Activated T-cell treated with anti-CD3 and anti-CD28 coated beads for 48 hours (primary cell): ENCODE data around the gene CLCN5.

Experiments used
- DNase-seq: peaks from one replicate; pipeline ENCODE4 v3.0.0-alpha.2; 2020; ENCODE audit warnings: low read depth

Gene CLCN5

DNA sequence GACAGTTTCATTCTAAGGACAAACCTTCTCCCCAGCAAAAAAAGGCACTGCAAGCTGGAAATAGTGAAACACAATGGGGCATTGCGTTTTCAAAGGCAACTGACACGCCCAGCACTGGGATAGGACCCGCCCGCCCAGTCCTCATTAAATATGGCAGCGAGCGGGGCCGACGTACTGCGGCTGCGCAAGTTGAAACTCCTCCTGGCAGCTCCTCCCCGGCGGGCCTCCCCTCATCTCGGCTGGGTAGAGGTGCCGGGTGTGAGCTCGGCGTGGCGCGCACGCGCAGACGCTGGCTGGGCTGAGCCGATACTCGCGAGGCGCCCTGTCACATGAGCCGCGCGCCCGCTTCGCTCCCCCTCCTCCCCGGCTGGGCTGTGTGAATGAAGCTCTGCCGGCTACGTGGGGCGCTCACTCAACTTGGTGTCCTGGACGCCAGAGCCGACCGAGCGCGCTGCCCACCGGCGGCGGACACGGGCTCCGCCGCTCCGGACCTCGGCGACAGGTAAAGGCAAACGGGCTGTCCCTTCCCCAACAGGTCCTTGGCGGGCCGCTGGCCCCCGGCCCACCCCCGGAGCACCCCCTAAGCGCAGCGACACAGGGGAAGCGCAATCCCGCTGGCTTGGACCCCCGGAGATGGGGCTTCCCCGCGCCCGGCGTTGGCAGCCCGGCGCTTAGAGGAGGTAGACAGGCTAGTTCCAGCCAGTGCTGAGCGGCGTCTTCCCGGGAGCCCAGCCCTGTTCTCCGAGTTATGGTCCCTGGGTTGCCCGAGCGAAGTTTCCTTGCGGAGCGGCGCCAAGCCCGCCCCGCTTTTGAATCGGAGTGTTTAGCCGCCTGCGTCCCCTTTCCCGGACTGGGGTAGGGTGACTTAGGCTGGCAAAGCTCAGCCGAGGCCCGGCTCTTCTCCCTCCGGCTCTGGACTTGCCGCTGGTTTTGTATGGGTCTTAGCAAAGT is at the start of gene CLCN5:
TSS of gene CLCN5 (plus strand) at position 306 of the 951 bp plus-strand sequence. CDS start 2,703 bp downstream, outside the sequence.
- DNase-seq, result peak; percentile 89

DNA sequence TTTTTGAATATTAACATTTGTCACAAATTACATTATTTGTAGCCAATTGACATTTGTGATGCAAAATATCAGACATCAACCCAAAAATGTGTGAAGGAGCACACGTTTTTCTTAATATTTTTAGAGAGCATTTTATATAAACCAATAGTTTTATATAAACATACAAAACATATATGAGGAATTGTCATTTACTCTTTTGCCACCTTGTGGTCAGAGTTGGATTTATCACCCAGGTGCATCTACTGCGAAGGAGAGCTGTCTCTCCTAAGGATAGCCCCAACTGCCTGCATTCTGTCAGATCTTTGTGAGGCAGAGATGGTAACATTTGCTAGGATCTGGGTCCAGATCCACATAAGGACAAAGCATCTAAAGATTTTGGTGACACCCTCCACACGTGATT is 45.6 kb upstream of the CLCN5 start:
- no peak for DNase-seq

DNA sequence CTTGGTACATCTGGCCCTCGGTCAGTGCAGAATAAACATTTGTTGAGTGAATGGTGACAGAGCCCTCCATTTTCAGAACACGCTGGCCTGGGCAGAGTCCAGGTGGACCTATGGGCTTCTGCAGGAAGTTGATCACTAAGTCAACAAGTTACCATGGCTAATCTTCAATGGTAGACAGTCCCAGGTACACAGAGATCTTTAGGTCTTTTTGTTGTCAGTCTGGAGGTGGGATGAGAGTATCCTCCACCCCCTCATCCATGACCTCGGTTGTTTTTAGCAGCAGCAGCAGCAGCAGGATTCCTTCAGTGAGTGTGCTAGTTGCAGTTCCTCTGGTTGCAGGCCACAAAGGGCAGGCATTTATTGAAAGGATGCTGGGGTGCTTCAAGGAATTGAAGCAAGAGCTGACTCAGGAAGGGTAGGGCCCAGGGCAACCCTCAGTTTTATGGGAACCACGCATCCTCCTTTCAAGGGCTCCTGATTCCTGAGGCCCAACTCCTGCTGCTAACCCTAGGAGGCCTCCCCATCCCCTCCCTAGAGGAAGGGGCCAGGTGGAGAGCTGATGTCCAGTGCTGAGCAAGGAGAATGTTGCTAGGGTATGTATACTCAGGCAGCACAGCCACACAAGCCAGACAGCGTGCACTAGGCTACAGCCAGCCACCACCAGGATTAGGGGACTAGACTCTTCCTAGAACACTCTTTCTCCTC is 44.8 kb upstream of the CLCN5 start:
- no peak for DNase-seq

DNA sequence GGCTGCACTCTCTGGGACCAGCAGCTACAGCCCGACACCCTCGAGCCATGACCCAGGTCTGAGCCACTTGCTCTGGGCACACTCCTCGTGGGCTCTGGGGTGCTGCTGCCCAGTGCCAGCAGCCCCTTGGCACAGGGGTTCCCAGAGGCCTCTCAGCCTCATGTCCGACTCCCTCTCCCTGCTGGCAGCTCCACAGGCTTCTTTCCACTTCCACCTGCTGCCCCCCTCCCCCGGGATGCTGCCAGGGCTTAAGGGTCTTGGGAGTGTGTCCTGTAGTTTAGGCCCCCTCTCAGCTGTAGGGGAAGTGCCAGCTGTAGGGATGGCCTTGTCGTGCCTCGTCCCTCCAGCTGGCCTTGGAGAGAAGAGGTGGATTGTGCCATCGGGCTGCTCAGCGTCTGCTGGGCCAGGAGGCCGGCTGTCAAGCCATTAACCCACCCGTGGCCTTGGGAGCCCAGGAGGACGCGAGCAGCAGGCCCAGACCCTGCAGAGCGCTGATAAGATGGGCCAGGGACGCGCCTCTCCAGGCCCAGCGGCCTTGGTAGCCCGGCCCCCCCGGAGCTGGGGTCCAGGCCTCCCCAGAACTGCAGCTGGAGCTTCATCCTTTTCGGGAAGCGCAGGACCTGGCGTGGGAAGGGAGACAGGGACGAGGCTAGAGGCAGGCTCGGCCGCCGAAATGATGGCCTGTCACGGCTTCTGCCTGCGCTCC is 44.1 kb upstream of the CLCN5 start:
- DNase-seq, result no peak

DNA sequence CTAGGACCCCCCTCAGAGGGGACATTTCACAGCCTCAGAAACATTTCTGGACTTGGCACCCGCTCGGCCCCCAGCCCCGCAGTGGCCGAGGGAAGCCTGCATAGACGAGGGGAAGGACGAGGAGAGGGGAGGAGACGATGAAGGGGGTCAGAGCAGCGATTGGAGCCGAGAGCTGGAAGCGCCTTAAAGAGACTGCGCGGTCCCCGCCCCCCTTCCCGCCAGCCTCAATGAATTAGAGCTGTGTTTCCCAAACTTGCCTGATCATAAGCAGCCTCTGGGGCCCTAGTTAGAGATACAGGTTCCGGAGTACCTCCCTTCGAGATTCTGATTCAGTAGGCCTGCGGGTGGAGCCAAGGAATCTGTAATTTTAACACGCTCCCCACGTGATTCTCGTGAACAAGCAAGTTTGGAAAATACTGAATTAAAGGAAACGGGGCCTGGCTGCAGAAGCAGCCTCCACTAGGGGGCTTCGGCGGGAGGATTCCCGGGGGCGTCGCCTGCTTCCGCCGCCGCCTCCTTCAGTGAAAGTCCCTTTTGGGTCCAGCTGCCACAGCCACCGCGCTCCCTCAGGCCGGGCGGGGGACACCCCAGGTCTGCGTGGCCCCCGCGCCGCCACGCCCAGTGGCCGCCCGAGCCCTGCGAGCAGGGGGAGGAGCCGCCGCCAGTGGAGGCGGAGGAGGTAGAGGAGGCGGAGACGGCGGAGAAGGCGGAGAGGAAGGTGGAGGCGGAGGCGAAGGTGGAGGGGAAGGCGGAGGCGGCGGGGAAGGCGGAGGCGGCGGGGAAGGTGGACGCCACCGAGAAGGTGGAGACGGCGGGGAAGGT is 43.4 kb upstream of the CLCN5 start, which contains the start of gene USP27X:
TSS of gene USP27X (plus strand) at position 651 of the 822 bp plus-strand sequence. CDS start 824 bp downstream, outside the sequence.
- peak; percentile 48 for DNase-seq

DNA sequence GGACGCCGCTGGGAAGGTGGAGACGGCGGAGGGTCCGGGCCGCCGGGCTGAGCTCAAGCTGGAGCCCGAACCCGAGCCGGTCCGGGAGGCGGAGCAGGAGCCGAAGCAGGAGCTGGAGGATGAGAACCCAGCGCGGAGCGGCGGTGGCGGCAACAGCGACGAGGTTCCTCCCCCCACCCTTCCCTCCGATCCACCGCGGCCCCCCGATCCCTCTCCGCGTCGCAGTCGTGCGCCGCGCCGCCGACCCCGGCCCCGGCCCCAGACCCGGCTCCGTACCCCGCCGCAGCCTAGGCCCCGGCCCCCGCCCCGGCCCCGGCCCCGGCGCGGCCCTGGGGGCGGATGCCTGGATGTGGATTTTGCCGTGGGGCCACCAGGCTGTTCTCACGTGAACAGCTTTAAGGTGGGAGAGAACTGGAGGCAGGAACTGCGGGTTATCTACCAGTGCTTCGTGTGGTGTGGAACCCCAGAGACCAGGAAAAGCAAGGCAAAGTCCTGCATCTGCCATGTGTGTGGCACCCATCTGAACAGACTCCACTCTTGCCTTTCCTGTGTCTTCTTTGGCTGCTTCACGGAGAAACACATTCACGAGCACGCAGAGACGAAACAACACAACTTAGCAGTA is 42.6 kb upstream of the CLCN5 start:
- DNase-seq, result no peak

DNA sequence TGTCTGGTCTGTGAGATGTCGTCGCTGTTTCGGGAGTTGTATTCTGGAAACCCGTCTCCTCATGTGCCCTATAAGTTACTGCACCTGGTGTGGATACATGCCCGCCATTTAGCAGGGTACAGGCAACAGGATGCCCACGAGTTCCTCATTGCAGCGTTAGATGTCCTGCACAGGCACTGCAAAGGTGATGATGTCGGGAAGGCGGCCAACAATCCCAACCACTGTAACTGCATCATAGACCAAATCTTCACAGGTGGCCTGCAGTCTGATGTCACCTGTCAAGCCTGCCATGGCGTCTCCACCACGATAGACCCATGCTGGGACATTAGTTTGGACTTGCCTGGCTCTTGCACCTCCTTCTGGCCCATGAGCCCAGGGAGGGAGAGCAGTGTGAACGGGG is 41.7 kb upstream of the CLCN5 start:
- no peak for DNase-seq

DNA sequence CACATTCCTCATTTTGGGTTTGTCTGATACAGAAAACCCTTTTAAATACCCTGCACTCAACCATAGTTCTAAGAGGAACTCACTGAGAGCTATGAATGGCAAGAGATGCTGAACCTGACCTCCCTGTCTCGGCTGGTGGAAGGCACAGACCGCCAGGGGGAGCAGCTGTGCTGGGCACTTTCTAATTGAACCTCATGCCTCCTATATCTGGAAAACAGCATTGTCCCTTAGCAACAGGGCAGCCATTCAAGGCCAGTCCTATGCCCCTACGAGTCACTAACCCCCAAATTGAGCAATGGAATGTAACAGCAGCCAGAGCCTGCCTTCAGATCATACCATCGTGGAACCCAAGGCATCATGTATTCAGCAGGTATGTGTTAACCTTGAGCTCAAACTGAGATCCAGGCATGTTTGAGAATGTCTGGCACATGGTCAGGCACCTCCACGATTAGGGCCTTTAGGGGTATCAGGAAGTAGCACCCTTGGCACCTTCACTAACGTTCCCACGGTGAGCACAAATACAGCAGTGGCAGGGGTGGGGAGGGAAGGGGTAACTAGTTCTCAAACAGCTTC is 38.0 kb upstream of the CLCN5 start:
- DNase-seq, result peak; percentile 31

DNA sequence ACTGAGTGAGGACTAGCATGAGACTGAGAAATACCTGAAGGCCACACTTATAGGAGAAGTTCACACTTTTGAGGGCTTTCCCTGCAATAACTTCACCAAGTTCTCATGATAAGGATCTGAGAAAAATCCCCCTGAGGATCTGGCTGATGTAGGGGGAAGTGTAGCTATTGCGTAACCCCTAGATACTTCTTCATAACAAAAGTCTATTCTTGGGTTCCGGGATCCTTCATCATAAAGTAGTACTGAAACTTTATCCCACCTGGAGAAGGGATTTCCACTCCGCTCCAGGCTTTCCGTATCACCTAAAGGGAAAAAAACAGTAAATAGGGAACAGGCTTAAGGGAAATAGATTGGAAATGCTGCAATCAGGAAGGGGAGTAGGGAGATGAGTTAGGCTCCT is 29.9 kb upstream of the CLCN5 start:
- no peak for DNase-seq

DNA sequence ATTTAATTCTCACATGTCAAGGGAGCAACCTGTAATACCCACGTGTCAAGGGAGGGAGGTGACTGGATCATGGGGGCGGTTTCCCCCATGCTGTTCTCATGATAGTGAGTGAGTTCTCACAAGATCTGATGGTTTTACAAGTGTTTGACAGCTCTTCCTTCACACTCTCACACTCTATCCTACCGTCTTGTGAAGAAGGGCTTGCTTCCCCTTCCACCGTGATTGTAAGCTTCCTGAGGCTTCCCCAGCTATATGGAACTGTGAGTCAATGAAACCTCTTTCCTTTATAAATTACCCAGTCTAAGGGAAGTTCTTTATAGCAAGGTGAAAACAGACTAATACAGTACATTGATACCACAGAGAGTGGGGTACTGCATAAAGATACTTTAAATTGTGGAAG is 25.4 kb upstream of the CLCN5 start:
- DNase-seq, result no peak

DNA sequence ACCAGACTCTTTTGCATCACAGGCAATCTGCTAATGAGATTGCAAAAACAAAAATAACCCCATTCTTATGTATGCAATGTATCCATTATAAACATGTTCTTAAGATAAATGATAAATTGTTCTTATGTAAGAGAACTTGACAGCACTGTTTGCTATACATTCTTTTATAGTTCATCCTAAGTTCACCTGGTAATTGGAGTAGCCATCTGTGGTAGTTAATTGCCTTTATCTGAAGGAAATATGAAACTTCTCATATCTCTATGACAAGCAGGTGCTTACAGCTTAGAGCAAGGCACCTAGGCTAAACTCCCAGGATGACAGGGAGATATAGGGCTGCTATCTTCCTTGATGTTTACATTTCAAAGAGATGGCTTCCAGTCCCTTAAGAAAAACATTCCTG is 21.3 kb upstream of the CLCN5 start:
- DNase-seq, result no peak

DNA sequence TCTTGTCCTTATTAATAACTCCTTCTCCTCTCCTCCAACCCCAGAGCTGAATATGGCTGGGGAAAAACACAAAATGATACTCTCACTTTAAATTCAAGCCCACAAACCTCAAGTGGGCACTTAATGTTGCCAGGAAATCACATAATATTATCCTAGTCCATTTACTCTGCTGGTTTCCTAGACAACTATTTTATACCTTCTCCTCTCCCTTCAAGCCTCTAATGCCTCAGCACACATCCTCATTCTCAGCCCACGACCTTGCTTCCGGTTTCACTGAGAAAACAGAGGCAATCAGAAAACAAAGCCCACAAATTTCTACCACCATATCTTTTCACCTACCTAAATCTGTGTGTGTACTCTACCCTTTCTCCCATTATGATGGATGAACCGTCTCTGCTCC is 12.1 kb upstream of the CLCN5 start:
- no peak for DNase-seq

DNA sequence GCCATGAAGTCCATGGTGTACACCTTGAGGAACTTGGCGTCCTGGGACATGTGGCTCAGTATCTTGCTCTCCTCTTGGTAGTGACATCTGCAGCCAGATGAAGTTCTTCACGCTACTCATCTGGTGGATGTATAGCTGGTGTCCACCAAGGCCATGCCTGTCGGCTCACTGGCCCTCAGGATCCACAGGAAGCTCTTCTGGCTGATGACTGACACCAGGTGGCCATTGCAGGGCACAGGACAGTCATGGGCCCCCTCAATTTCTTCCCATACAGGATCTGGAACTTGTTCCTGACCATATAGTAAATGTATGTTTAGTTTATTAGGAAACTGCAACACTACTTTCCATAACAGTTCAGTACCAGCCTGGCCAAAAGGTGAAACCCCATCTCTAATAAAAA is 10.3 kb upstream of the CLCN5 start:
- DNase-seq, result no peak

DNA sequence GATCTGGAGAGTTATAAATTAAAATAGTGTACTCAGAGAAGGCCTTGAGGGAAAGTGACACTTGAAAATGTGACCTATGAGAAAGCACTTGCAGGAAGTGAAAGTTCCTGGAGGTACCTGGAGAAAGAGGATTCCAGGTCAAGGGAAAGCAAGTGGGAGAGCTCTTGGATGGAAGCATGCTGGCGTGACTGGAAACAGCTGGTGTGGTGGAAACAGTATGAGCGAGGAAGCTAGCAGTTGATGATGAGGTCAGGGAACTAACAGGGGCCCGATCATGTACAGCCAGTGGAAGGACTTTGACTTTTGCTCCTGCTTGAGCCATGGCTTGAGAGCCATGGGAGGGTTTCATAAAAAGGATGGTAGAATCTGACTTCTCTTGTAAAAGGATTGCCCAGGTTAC is 9.5 kb upstream of the CLCN5 start:
- DNase-seq, result no peak

DNA sequence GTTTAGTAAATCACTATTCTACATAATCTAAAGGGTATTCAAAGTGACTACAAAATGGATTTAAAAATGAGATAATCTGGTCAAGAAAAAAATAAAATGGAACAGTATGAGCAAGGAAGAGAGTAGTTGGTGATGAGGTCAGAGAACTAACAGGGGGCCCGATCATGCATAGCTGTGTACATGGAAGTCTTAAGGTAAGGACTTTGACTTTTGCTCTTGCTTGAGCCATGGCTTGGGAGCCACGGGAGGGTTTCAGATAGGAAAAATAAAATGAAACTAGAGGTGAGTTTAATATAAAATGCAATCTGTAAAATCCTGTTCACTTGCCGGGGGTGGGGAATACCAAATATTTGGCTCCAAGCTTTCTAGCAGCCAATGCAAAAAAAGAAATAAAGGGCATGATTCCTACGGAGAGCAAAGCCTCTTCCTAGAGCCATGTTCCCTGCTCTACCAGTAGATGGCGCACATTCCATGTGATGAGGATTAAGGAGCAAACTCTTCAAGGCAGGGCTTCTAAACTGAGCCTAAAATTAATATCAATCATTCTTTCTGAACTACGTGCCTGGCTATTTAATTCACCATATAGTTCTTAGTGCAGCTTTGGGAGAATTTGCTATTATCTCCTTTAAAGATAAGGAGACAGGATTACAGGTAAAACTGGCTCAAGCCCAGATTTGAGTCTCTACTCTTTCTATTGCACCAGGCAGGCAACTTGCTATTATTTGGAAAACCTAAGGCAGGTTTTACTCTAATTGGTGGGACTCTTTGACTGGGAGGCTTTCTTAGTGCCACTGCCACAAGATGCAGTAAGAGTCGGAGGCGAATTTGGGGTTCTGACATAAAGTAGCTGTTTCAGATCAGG is 6.8 kb upstream of the CLCN5 start:
- DNase-seq, result peak; percentile 4

DNA sequence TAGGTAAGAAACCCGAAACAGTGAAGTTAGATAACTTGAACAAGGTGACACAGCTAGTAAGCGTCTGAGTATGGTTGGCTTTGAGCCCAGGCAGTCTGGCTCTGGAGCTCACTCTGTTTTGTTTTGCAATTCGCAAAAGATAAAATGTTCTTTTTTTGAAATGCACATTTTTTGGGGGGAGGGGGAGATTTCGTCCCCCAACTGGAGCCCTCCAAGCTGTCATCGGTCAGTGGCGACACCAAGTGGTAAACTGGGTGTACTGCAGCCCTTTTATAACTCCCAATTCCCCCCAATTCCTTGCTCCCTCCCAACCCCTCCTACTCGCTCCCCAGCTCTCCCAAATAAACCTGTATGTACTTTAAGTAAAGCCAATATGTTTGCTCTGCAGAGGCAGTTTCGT is 2.8 kb upstream of the CLCN5 start:
- peak; percentile 2 for DNase-seq

DNA sequence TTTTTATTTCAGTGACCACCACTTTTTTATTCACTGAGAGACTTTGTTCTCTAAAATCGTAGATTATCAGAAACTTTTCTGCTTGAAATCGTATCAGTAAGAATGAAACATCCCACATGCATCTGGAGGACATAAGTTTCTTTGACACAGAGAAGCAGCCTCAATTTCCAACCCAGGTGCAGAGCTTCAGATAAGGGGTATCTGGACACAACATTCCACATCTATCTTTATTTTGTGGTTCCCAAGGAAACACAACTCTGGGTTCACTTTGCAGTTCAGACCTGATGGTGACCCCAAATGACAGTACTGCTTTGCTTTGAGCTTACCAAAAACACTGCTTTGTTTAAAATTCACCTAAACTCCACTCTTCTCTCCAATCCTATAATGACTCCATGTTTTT is 1.3 kb upstream of the CLCN5 start:
- no peak for DNase-seq

DNA sequence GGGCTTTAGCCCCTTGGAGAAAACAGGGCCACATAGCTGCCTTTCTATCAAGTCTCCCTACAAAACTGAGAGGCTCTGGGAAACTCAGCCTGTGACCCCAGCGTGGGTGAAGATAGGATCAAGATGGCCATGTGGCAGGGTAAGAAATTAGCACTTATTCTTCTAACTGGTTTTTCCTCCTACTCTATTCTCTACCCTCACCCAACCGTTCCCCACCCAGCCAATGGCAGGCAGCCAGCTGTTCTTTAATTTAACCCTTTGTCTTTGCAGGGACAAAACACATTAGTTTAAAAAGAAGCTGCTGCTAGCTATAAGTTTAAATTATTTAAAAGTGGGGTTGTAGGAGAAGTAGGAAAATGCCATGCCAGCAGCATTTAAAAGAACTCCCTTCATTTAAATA is 2.8 kb downstream of the CLCN5 start:
- DNase-seq, result no peak

DNA sequence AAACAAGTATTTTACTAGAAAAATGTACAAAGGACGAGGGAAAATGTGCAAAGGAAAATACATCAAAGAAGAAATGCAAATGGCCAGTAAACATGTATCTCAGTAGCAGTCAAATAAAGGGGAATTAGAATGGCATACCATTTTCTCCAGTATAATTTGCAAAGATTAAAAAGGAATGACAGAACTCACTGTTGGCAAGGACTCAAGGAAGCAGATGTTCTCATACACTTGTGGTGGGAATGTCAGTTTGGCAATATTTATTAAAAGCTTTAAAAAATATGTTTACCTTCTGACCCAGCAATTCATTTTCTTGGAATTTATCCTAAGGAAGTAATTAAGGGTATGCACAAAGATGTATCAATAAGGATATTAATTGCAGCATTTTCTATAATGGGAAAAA is 7.6 kb downstream of the CLCN5 start:
- DNase-seq, result no peak

DNA sequence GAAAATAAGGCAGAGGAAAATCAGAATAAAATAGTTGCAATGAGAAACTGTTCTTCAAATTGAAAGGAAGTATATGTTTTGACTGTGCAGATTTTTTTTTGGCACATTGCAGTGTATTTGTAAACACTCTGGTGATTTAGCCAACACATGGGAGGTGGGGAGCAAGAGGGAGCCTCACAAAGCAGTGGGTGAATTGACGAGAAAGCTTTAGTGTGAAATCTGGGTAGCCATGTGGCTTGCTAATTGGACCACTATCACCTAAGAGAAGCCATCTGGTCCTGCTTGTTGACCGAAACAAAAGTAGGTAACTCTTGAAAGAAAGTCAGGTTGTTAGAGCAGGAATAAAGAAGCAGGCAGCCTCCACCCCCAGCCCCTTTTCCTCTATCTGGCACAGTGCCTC is 10.4 kb downstream of the CLCN5 start:
- no peak for DNase-seq
